ENCODE measurements around the gene MYL3.

The MYL3 gene

GRCh38 chr3:46908294-46908985 is 45.2 kb upstream of the MYL3 start:
- H3K36me3 ChIP-seq: no peaks in the 10 kb centered on the region
- H3K4me3 ChIP-seq (ENCODE audit: low read depth, low read length): no peak overlapping the region
- H3K27ac ChIP-seq: no peak overlapping the region
- TF ChIP-seq CTCF (IDR thresholded peaks at IDR 0.05; ENCODE audit: low read depth, low read length): no peak
- H3K27me3 ChIP-seq (ENCODE audit: insufficient read depth, low read depth, severe bottlenecking): no peaks in the 10 kb centered on the region
- H3K9me3 ChIP-seq (ENCODE audit: severe bottlenecking): no peaks in the 10 kb centered on the region
- DNase-seq: no peak

- Histone ChIP-seq H3K27ac (no peak overlapping the region), H3K27me3 (ENCODE audit: insufficient read depth, low read depth, severe bottlenecking) (no peaks in the 10 kb centered on the region), H3K9me3 (ENCODE audit: severe bottlenecking) (no peaks in the 10 kb centered on the region), H3K36me3 (no peaks in the 10 kb centered on the region), H3K4me3 (ENCODE audit: low read depth, low read length) (no peak overlapping the region)
- no peak for TF ChIP-seq CTCF (IDR thresholded peaks at IDR 0.05; ENCODE audit: low read depth, low read length)
- DNase-seq: no peak
Observed at GRCh38 chr3:46907960-46908293, 44.7 kb upstream of the MYL3 start.

GRCh38 chr3:46907271-46907670 is 44.0 kb upstream of the MYL3 start:
- Histone ChIP-seq H3K4me3 (ENCODE audit: low read depth, low read length) (no peak overlapping the region), H3K9me3 (ENCODE audit: severe bottlenecking) (no peaks in the 10 kb centered on the region), H3K27ac (no peak overlapping the region), H3K36me3 (no peaks in the 10 kb centered on the region), H3K27me3 (ENCODE audit: insufficient read depth, low read depth, severe bottlenecking) (no peaks in the 10 kb centered on the region)
- no peak for TF ChIP-seq CTCF (IDR thresholded peaks at IDR 0.05; ENCODE audit: low read depth, low read length)
- DNase-seq: no peak

GRCh38 chr3:46906471-46907058 is 43.3 kb upstream of the MYL3 start:
- H3K4me3 ChIP-seq (ENCODE audit: low read depth, low read length): no peak overlapping the region
- no peaks in the 10 kb centered on the region for H3K27me3 ChIP-seq (ENCODE audit: insufficient read depth, low read depth, severe bottlenecking)
- H3K27ac ChIP-seq: no peak overlapping the region
- no peak for DNase-seq
- H3K9me3 ChIP-seq (ENCODE audit: severe bottlenecking): no peaks in the 10 kb centered on the region
- H3K36me3 ChIP-seq: no peaks in the 10 kb centered on the region
- no peak for TF ChIP-seq CTCF (IDR thresholded peaks at IDR 0.05; ENCODE audit: low read depth, low read length)

GRCh38 chr3:46905661-46906451 is 42.6 kb upstream of the MYL3 start:
- Histone ChIP-seq H3K27me3 (ENCODE audit: insufficient read depth, low read depth, severe bottlenecking) (no peaks in the 10 kb centered on the region), H3K4me3 (ENCODE audit: low read depth, low read length) (no peak overlapping the region), H3K36me3 (no peaks in the 10 kb centered on the region), H3K9me3 (ENCODE audit: severe bottlenecking) (no peaks in the 10 kb centered on the region), H3K27ac (no peak overlapping the region)
- TF ChIP-seq CTCF (IDR thresholded peaks at IDR 0.05; ENCODE audit: low read depth, low read length): no peak
- DNase-seq: no peak

Data from WERI-Rb-1 (cell line).